ENCODE data around the gene ZNF697. TPM values are rescaled to one million over a fixed set of nuclear protein-coding genes. Genes with fewer than 3 reads are reported as not detected.
"Not testable (repeated sequence)": the region's sequence is repeated elsewhere in the genome, so short reads cannot be mapped to it uniquely, and the experiment has no call there.

ZNF697 gene
- total RNA-seq, 4 donors from 2014 or later, result 1.00 to 5.6 (median 2.9) TPM

DNA sequence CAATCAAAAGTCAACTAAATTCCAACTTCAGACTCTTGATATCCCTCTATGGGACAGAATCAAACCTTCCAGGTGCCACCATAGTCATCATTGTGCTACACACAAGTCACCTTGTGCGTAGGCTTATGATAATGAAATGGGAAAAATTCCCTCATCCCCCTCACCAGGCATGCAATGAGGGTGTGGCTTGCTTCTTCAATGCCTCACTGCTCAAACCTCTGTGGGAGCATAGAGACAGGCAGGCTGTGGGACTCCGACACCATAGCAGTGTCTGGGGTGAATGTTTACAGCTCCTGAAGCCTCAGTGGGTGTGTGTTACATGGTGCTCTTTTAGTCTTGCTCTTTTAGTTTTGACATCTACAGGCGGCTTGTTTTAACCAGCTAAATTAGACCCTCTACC, 42.4 kb downstream of the ZNF697 start:
- no peak overlapping the region for H3K4me3 ChIP-seq
- H3K9me3 ChIP-seq, result no peaks in the 10 kb centered on the region
- in situ Hi-C loops (cut with MboI; ENCODE audit: low pct_ligation_motif_present in 1 of 4, low pct_unique_long_range_greater_than_20kb in 1 of 4, low sequenced_read_pairs in 3 of 4) (no loop called here), intact Hi-C loops (cut with DNase I; ENCODE audit: low total_unique reads) (no loop called here)
- WGBS, 2 donors (ENCODE audit: low coverage in 1 of 2), result 97% methylated on average over 3 of the region's 3 CpGs; no CpG with 5 or more reads in 1 of the 2 donors
- H3K27me3 ChIP-seq, result no peaks in the 10 kb centered on the region
- H3K36me3 ChIP-seq, result no peaks in the 10 kb centered on the region
- no peak for TF ChIP-seq POLR2AphosphoS5 (IDR thresholded peaks at IDR 0.05)
- no peak for TF ChIP-seq EP300 (IDR thresholded peaks at IDR 0.05; ENCODE audit: low read depth)
- TF ChIP-seq, protein P1, sequence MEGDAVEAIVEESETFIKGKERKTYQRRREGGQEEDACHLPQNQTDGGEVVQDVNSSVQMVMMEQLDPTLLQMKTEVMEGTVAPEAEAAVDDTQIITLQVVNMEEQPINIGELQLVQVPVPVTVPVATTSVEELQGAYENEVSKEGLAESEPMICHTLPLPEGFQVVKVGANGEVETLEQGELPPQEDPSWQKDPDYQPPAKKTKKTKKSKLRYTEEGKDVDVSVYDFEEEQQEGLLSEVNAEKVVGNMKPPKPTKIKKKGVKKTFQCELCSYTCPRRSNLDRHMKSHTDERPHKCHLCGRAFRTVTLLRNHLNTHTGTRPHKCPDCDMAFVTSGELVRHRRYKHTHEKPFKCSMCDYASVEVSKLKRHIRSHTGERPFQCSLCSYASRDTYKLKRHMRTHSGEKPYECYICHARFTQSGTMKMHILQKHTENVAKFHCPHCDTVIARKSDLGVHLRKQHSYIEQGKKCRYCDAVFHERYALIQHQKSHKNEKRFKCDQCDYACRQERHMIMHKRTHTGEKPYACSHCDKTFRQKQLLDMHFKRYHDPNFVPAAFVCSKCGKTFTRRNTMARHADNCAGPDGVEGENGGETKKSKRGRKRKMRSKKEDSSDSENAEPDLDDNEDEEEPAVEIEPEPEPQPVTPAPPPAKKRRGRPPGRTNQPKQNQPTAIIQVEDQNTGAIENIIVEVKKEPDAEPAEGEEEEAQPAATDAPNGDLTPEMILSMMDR (IDR thresholded peaks at IDR 0.05), result no peak
- DNase-seq, result no peak
- H3K4me1 ChIP-seq, result peaks cover 0 to 8% (median 0%) of the 10 kb centered on the region in 4 donors
- no peak overlapping the region for H3K27ac ChIP-seq

DNA sequence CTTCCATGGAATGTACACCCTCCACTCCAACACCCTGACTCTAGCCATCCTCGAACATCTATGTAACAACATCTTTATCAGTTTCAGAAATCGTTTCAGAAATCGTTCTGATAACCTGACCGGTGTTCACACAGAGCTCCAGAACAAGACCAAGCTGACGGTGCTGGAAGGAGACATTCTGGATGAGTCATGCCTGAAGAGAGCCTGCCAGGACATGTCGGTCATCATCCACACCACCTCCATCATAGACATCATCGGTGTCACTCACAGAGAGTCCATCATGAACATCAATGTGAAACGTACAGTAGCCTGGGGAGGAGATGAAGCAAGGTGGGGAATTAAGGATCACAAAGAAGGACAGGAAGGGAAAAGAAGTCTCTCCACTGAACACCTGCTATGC, 43.0 kb downstream of the ZNF697 start:
- 90 to 91% methylated on average over 8 of the region's 8 CpGs for WGBS, 2 donors (ENCODE audit: low coverage in 1 of 2)
- H3K27ac ChIP-seq; H3K4me3 ChIP-seq; H3K9me3 ChIP-seq; H3K27me3 ChIP-seq; DNase-seq; H3K4me1 ChIP-seq; H3K36me3 ChIP-seq; intact Hi-C loops (cut with DNase I; ENCODE audit: low total_unique reads); in situ Hi-C loops (cut with MboI; ENCODE audit: low pct_ligation_motif_present in 1 of 4, low pct_unique_long_range_greater_than_20kb in 1 of 4, low sequenced_read_pairs in 3 of 4): not testable (repeated sequence)

DNA sequence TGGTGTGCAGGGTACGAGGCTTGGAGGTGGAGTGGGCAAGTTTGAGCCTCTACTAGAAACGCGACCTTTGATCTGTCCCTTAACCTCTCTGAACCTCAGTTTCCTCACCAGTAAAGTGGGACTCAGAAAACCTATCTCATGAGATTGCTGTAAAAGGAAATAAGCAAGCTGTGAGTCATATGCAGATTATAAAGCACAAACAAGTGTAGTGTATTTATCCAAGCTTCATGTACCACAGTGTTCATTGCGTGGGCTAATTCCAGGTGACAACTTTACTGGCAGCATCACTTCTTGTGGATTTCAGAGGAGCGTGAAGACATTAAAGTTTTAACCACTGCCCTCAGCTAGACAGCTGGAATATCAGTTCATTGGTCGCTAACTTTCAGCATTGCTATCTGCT, 44.4 kb downstream of the ZNF697 start:
- no peaks in the 10 kb centered on the region for H3K27me3 ChIP-seq
- no peak overlapping the region for H3K4me3 ChIP-seq
- TF ChIP-seq, protein P1 (IDR thresholded peaks at IDR 0.05), result no peak
- TF ChIP-seq POLR2A (IDR thresholded peaks at IDR 0.05) (no peak), POLR2AphosphoS5 (IDR thresholded peaks at IDR 0.05) (no peak), EP300 (IDR thresholded peaks at IDR 0.05; ENCODE audit: low read depth) (no peak)
- no peaks in the 10 kb centered on the region for H3K36me3 ChIP-seq
- no peaks in the 10 kb centered on the region for H3K9me3 ChIP-seq
- peaks cover 0 to 3% (median 0%) of the 10 kb centered on the region in 4 donors for H3K4me1 ChIP-seq
- H3K27ac ChIP-seq, result no peak overlapping the region
- DNase-seq, result no peak
- intact Hi-C loops (cut with DNase I; ENCODE audit: low total_unique reads) (no loop called here), in situ Hi-C loops (cut with MboI; ENCODE audit: low pct_ligation_motif_present in 1 of 4, low pct_unique_long_range_greater_than_20kb in 1 of 4, low sequenced_read_pairs in 3 of 4) (no loop called here)
- WGBS, 2 donors (ENCODE audit: low coverage in 1 of 2), result 82 to 86% methylated on average over 6 of the region's 6 CpGs

DNA sequence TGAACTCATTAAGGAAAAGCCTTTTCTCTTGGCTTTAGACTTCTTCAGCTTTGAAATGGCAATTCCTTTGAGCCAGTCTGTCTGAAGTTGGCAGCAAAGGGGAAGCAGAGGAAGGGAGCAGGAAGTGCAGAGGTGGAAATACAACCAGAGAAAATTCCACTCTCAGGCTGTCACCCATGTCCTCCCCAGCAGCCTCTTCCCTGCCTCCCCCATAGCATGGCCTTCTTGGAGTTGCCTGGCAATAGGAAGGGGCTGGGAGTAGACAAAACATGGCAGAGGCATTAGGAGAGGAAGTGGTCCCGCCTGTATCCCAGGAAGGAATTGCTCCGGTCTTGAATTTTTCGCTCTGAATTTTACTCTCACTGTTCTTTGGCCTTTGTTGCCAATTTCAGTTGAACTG, 44.8 kb downstream of the ZNF697 start:
- H3K4me1 ChIP-seq; in situ Hi-C loops (cut with MboI; ENCODE audit: low pct_ligation_motif_present in 1 of 4, low pct_unique_long_range_greater_than_20kb in 1 of 4, low sequenced_read_pairs in 3 of 4); H3K36me3 ChIP-seq; DNase-seq; H3K27me3 ChIP-seq; intact Hi-C loops (cut with DNase I; ENCODE audit: low total_unique reads); H3K9me3 ChIP-seq; H3K4me3 ChIP-seq; H3K27ac ChIP-seq: not testable (repeated sequence)
- WGBS, 2 donors (ENCODE audit: low coverage in 1 of 2), result 96 to 100% methylated on average over 3 of the region's 3 CpGs

DNA sequence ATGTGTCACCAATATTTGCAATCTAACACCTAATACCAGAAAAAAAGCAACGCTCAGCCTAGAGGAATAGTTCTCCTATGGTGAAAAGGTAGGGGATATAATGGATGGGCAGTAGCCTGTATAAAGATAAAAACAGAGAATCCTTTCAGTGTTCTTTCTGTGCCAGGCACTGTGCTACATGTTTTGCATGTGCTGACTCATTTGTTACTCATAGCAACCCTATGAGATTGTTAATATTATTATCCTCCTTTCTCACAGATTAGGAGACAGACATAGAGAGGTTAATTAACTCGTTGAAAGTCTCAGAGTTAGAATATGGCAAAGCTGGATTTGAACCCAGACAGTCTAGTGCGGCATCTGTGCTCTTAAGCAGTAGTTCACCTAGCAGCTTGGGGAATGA, 45.3 kb downstream of the ZNF697 start:
- H3K4me1 ChIP-seq; H3K27me3 ChIP-seq; in situ Hi-C loops (cut with MboI; ENCODE audit: low pct_ligation_motif_present in 1 of 4, low pct_unique_long_range_greater_than_20kb in 1 of 4, low sequenced_read_pairs in 3 of 4); H3K9me3 ChIP-seq; H3K36me3 ChIP-seq; H3K4me3 ChIP-seq; DNase-seq; H3K27ac ChIP-seq; intact Hi-C loops (cut with DNase I; ENCODE audit: low total_unique reads): not testable (repeated sequence)
- WGBS, 2 donors (ENCODE audit: low coverage in 1 of 2), result 60 to 76% methylated on average over 2 to 3 of the region's 3 CpGs

DNA sequence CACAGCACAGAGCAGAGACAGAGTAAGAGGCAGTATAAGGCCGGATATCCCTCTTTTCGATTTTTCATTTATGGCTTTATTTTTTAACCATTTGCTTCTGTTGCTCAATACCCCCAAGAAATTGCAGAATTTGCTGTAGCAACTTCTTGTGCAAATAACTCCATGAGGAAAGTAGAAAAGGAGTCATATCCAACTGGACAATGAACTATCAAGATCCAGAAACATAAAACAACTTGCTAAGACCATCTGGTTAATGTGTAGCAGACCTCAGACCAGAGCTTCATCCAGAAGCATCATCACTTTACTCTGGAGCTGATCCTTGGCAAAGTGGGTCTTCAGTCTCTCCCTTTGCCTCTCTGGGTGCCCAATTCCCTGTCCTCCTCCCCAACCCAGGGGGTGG, 45.9 kb downstream of the ZNF697 start:
- Histone ChIP-seq H3K27ac (no peak overlapping the region), H3K27me3 (no peaks in the 10 kb centered on the region), H3K4me1 (peaks cover 0 to 3% (median 0%) of the 10 kb centered on the region in 4 donors), H3K9me3 (no peaks in the 10 kb centered on the region), H3K4me3 (no peak overlapping the region), H3K36me3 (no peaks in the 10 kb centered on the region)
- no peak for DNase-seq
- in situ Hi-C loops (cut with MboI; ENCODE audit: low pct_ligation_motif_present in 1 of 4, low pct_unique_long_range_greater_than_20kb in 1 of 4, low sequenced_read_pairs in 3 of 4) (no loop called here), intact Hi-C loops (cut with DNase I; ENCODE audit: low total_unique reads) (no loop called here)
- WGBS, 2 donors (ENCODE audit: low coverage in 1 of 2), result 79 to 84% methylated on average over 2 of the region's 2 CpGs
- TF ChIP-seq POLR2A (IDR thresholded peaks at IDR 0.05) (no peak), EP300 (IDR thresholded peaks at IDR 0.05; ENCODE audit: low read depth) (no peak), POLR2AphosphoS5 (IDR thresholded peaks at IDR 0.05) (no peak)
- TF ChIP-seq, protein P1 (IDR thresholded peaks at IDR 0.05), result no peak

Data from transverse colon (tissue), 4 donors.